HEK293 (cell line): ENCODE results near the gene EREG.

Source experiments
- CTCF ChIA-PET: fragments of 350-600 bp; formaldehyde crosslinking; extraction: SDS; loops from one replicate; lab custom pipeline; 2021; ENCODE audit warnings: antibody characterized with exemption; lab: Yijun Ruan, JAX
- POLR2A ChIA-PET: fragments of 300-600 bp; formaldehyde crosslinking; extraction: SDS; loops from one replicate; lab custom pipeline; 2020; ENCODE audit warnings: antibody characterized with exemption, inconsistent platforms; lab: Yijun Ruan, JAX
- H3K27ac ChIP-seq: fragments of 200-500 bp; sonication (Bioruptor generic); 2 replicates; pipeline ENCODE4 v1.5.1; 2014; ENCODE audit warnings: low read depth, low read length, control low read depth, inconsistent platforms; ENCODE audit errors: extremely low read depth
- H3K36me3 ChIP-seq, 2 experiments: fragments of 200-500 bp in 1 of 2; sonication (Bioruptor generic) in 1 of 2; 1 replicate in 1 of 2; 2 replicates in 1 of 2; pipeline ENCODE4 v1.5.1; 2014 to 2017; ENCODE audit warnings: inconsistent platforms in 2 of 2, low read length in 2 of 2; ENCODE audit not compliant: control insufficient read depth in 2 of 2, insufficient read depth in 1 of 2
- H3K4me1 ChIP-seq: fragments of 200-500 bp; sonication (Bioruptor generic); 2 replicates; pipeline ENCODE4 v1.5.1; 2014; ENCODE audit warnings: mild to moderate bottlenecking, low read length, inconsistent platforms; ENCODE audit not compliant: control insufficient read depth, insufficient read depth
- H3K4me3 ChIP-seq: 2 replicates; pipeline ENCODE4 v1.5.1; 2011; ENCODE audit warnings: low read depth, mild to moderate bottlenecking, control low read depth, low read length, moderate library complexity
- H3K9me3 ChIP-seq: fragments of 200-500 bp; sonication (Bioruptor generic); 2 replicates; pipeline ENCODE4 v1.5.1; 2014; ENCODE audit warnings: low read depth, low read length, inconsistent platforms; ENCODE audit not compliant: control insufficient read depth, insufficient read depth
- AEBP2 ChIP-seq: fragments of 450-650 bp; formaldehyde crosslinking; IDR thresholded peaks from 2 replicates; pipeline ENCODE4 v1.5.1; 2016; ENCODE audit warnings: missing biosample characterization, missing genetic modification characterization, borderline replicate concordance
- ATF2 ChIP-seq: fragments of 450-650 bp; formaldehyde crosslinking; IDR thresholded peaks from 2 replicates; pipeline ENCODE4 v1.5.1; 2016; ENCODE audit warnings: missing biosample characterization, missing genetic modification characterization, low read depth
- GLIS2 ChIP-seq: fragments of 450-650 bp; formaldehyde crosslinking; IDR thresholded peaks from 2 replicates; pipeline ENCODE4 v1.5.1; 2016; ENCODE audit warnings: missing biosample characterization, missing genetic modification characterization
- KLF7 ChIP-seq: fragments of 450-650 bp; formaldehyde crosslinking; IDR thresholded peaks from 2 replicates; pipeline ENCODE4 v1.5.1; 2016; ENCODE audit warnings: missing biosample characterization, missing genetic modification characterization, borderline replicate concordance
- KLF8 ChIP-seq: fragments of 450-650 bp; formaldehyde crosslinking; IDR thresholded peaks from 2 replicates; pipeline ENCODE4 v1.5.1; 2016; ENCODE audit warnings: missing biosample characterization, missing genetic modification characterization
- MEIS1 ChIP-seq: sonication (generic); formaldehyde crosslinking; IDR thresholded peaks from 2 replicates; pipeline ENCODE4 v1.8.1; 2022; ENCODE audit warnings: missing genetic modification reagents, mild to moderate bottlenecking, borderline replicate concordance
- SCRT1 ChIP-seq: fragments of 450-650 bp; formaldehyde crosslinking; IDR thresholded peaks from 2 replicates; pipeline ENCODE4 v1.5.1; 2016; ENCODE audit warnings: missing biosample characterization, missing genetic modification characterization, borderline replicate concordance
- SP3 ChIP-seq: fragments of 450-650 bp; formaldehyde crosslinking; IDR thresholded peaks from 2 replicates; pipeline ENCODE4 v1.5.1; 2016; ENCODE audit warnings: missing biosample characterization, missing genetic modification characterization
- ZBTB49 ChIP-seq: fragments of 450-650 bp; formaldehyde crosslinking; IDR thresholded peaks from 2 replicates; pipeline ENCODE4 v1.5.1; 2016; ENCODE audit warnings: missing biosample characterization, missing genetic modification characterization, low read depth
- ZNF266 ChIP-seq: fragments of 450-650 bp; formaldehyde crosslinking; IDR thresholded peaks from 2 replicates; pipeline ENCODE4 v1.5.1; 2016; ENCODE audit warnings: missing biosample characterization, missing genetic modification characterization, low read depth
- ZNF274 ChIP-seq, 2 experiments: fragments of 200-500 bp in 1 of 2; fragments of 450-650 bp in 1 of 2; sonication (Bioruptor generic) in 1 of 2; formaldehyde crosslinking in 1 of 2; IDR thresholded peaks; 2 replicates each; pipeline versions ENCODE4 v1.5.1 to v1.6.1; 2014 to 2016; ENCODE audit warnings: borderline replicate concordance in 1 of 2, inconsistent platforms in 1 of 2, low read length in 1 of 2, missing biosample characterization in 1 of 2, missing genetic modification characterization in 1 of 2
- ZNF501 ChIP-seq: fragments of 450-650 bp; formaldehyde crosslinking; IDR thresholded peaks from 2 replicates; pipeline ENCODE4 v1.5.1; 2016; ENCODE audit warnings: missing biosample characterization, missing genetic modification characterization
- ZNF530 ChIP-seq: fragments of 450-650 bp; formaldehyde crosslinking; IDR thresholded peaks from 2 replicates; pipeline ENCODE4 v1.5.1; 2016; ENCODE audit warnings: low read depth, missing biosample characterization, missing genetic modification characterization
- ZNF549 ChIP-seq: fragments of 450-650 bp; IDR thresholded peaks from 2 replicates; pipeline ENCODE4 v1.5.1; 2018; ENCODE audit warnings: missing biosample characterization, missing genetic modification characterization, mild to moderate bottlenecking, inconsistent platforms, moderate library complexity
- ZNF677 ChIP-seq: fragments of 450-650 bp; IDR thresholded peaks from 2 replicates; pipeline ENCODE4 v1.5.0; 2018; ENCODE audit warnings: missing biosample characterization, mild to moderate bottlenecking, missing genetic modification characterization, moderate library complexity
- ZNF76 ChIP-seq: fragments of 450-650 bp; formaldehyde crosslinking; IDR thresholded peaks from 2 replicates; pipeline ENCODE4; 2016; ENCODE audit warnings: low read depth, missing biosample characterization, missing genetic modification characterization, borderline replicate concordance
- ZSCAN30 ChIP-seq: fragments of 450-650 bp; IDR thresholded peaks from 2 replicates; pipeline ENCODE4 v1.5.1; 2018; ENCODE audit warnings: missing biosample characterization, mild to moderate bottlenecking, missing genetic modification characterization, moderate library complexity
- TF ChIP-seq, protein P1 (sequence below): fragments of 450-650 bp; formaldehyde crosslinking; IDR thresholded peaks from 2 replicates; pipeline ENCODE4 v1.5.1; 2016; ENCODE audit warnings: missing biosample characterization, missing genetic modification characterization

The EREG gene

DNA sequence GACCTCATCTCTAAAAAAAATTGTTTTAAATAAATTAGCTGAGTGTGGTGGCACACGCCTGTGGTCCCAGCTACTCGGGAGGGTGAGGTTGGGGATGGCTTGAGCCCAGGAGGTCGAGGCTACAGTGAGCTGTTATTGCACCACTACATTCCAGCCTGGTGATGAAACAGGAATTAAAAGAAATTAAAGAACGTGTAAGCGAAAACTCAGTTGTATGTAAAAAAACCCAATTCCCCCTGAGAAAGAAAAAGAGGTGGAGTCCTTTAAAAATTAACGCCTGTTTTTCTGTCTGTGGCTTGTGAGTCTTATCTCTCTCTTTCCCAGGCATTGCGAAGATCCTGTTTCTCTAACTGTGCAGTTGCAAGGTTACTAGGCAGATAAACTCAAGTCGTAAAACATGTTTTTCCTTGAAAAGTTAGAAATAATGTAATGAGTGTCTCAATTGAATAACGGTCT is 34.6 kb upstream of the EREG start (continued):
- TF ChIP-seq ZBTB49 (tag by site-specific recombination) = no peak
- no peak for TF ChIP-seq SP3 (tag by site-specific recombination)
- TF ChIP-seq GLIS2 (tag by site-specific recombination) = no peak
- no peak for TF ChIP-seq AEBP2
- TF ChIP-seq ZNF549 (tag by site-specific recombination) = no peak
- no peak for TF ChIP-seq ZNF530 (tag by site-specific recombination)
- no peak for TF ChIP-seq ZNF76 (tag by site-specific recombination)
- TF ChIP-seq KLF7 = no peak
- no peak for TF ChIP-seq ZNF501
- TF ChIP-seq ZSCAN30 (tag by site-specific recombination) = no peak

DNA sequence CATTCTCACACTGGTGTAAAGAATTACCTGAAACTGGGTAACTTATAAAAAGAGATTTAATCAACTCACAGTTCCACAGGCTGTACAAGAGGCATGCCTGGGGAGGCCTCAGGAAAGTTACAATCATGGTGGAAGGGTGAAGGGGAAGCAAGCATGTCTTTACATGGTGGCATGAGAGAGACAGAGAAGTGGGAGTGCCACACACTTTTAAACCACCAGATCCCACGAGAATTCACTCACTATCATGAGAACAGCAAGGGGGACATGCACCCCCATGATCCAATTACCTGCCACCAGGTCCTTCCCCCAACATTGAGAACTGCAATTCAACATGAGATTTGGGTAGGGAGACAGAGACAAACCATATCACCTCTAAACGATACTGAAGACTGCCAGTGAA is 33.7 kb upstream of the EREG start:
- ChIA-PET CTCF (interaction anchor here (0.6 kb wide), 1 partner anchor 300 kb away, joined by 3 read pairs; no protein-coding TSS in a partner anchor), POLR2A (no interaction called here)
- Histone ChIP-seq H3K9me3 (no peaks in the 10 kb centered on the region), H3K4me1 (no peaks in the 10 kb centered on the region), H3K4me3 (no peak overlapping the region), H3K27ac (no peak overlapping the region), H3K36me3 (no peaks in the 10 kb centered on the region)
- TF ChIP-seq SCRT1 (tag by site-specific recombination) = no peak
- TF ChIP-seq ZNF677 = no peak
- TF ChIP-seq ZBTB49 (tag by site-specific recombination) = no peak
- TF ChIP-seq KLF8 = no peak
- no peak for TF ChIP-seq ZNF266 (tag by site-specific recombination)
- TF ChIP-seq, protein P1, sequence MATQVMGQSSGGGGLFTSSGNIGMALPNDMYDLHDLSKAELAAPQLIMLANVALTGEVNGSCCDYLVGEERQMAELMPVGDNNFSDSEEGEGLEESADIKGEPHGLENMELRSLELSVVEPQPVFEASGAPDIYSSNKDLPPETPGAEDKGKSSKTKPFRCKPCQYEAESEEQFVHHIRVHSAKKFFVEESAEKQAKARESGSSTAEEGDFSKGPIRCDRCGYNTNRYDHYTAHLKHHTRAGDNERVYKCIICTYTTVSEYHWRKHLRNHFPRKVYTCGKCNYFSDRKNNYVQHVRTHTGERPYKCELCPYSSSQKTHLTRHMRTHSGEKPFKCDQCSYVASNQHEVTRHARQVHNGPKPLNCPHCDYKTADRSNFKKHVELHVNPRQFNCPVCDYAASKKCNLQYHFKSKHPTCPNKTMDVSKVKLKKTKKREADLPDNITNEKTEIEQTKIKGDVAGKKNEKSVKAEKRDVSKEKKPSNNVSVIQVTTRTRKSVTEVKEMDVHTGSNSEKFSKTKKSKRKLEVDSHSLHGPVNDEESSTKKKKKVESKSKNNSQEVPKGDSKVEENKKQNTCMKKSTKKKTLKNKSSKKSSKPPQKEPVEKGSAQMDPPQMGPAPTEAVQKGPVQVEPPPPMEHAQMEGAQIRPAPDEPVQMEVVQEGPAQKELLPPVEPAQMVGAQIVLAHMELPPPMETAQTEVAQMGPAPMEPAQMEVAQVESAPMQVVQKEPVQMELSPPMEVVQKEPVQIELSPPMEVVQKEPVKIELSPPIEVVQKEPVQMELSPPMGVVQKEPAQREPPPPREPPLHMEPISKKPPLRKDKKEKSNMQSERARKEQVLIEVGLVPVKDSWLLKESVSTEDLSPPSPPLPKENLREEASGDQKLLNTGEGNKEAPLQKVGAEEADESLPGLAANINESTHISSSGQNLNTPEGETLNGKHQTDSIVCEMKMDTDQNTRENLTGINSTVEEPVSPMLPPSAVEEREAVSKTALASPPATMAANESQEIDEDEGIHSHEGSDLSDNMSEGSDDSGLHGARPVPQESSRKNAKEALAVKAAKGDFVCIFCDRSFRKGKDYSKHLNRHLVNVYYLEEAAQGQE = no peak
- no peak for TF ChIP-seq ATF2
- no peak for TF ChIP-seq MEIS1 (CRISPR knock-in tag)
- TF ChIP-seq ZNF274 (IDR thresholded peaks at IDR 0.05; ENCODE audit: low read length) = no peak
- no peak for TF ChIP-seq ZNF274 (tag by site-specific recombination; IDR thresholded peaks at IDR 0.05; ENCODE audit: borderline replicate concordance)
